T-helper 17 cell (primary cell): ENCODE measurements around the gene FAM83C. TPM values are rescaled to one million over a fixed set of nuclear protein-coding genes. Genes with fewer than 3 reads are reported as not detected.
A peak's percentile ranks its signal among the peaks of the same experiment; 100 is the strongest.
"Not testable (repeated sequence)": the region's sequence is repeated elsewhere in the genome, so short reads cannot be mapped to it uniquely, and the experiment has no call there.

Experiments used
- ATAC-seq: fragments of 150-1000 bp; cut with Tn5 transposase; 2 replicates; pipeline ENCODE4 v1.10.0; 2021; ENCODE audit warnings: mild to moderate bottlenecking, moderate library complexity
- DNase-seq, 3 donors: peaks; one replicate each; pipeline versions ENCODE4 v3.0.0 to v3.0.0-alpha.2; 2020 to 2021
- H3K9me3 ChIP-seq: one replicate; pipeline ENCODE4 v1.7.0; 2013; ENCODE audit warnings: low read length, mild to moderate bottlenecking; ENCODE audit not compliant: control insufficient read depth, poor library complexity, severe bottlenecking
- H3K27ac Mint-ChIP-seq: one replicate; pipeline ENCODE4 v1.8.0; 2022; ENCODE audit warnings: mild to moderate bottlenecking, moderate library complexity, mixed read lengths
- H3K27me3 Mint-ChIP-seq: one replicate; pipeline ENCODE4 v1.8.0; 2022; ENCODE audit warnings: mixed read lengths
- H3K36me3 Mint-ChIP-seq: one replicate; pipeline ENCODE4 v1.8.0; 2022; ENCODE audit warnings: low read depth, mixed read lengths
- H3K4me1 Mint-ChIP-seq: one replicate; pipeline ENCODE4 v1.8.0; 2022; ENCODE audit warnings: mild to moderate bottlenecking, mixed read lengths
- H3K4me3 Mint-ChIP-seq: one replicate; pipeline ENCODE4 v1.8.0; 2022; ENCODE audit warnings: mild to moderate bottlenecking, moderate library complexity, mixed read lengths
- total RNA-seq, 4 donors: library from RNA in 2 of 4; stranded (reverse) in 2 of 4; gene quantifications; one replicate each; pipeline ENCODE4 v1.2.3 and lab custom pipeline; 2022 to 2026

FAM83C gene
- total RNA-seq, 2 donors from 2014 or later: not detected

DNA sequence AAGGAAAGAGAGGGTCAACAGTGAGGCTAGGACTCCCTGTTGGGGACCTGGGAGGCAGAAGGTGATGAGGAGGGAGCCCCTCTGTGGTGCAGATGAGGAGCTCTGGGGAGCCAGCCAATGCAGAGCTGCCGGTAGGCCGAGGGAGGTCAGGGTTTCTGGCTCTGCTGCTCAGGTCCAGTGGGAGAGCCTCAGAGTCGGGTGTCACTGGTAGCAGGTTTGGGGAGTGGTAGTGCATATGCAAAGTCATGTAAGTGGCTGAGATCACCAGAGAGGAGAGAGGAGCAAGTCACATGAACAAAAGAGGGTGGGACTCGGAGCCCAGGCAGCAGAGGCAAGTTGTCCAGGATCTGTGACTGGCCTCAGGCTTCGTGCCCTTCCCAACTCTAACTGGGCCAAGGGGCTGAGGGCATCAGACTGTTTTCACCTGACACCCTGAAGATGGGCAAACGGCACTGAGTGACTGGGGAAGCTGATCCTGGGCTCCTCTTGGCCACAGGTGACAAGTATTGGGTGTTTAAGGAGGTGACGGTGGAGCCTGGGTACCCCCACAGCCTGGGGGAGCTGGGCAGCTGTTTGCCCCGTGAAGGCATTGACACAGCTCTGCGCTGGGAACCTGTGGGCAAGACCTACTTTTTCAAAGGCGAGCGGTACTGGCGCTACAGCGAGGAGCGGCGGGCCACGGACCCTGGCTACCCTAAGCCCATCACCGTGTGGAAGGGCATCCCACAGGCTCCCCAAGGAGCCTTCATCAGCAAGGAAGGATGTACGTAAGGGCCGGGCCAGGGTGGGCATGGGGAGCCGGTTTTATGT is 20.9 kb downstream of the FAM83C start:
- Mint-ChIP-seq H3K4me1 (peaks cover 22% of the 10 kb centered on the region), H3K36me3 (peaks cover 8% of the 10 kb centered on the region), H3K27me3 (no peaks in the 10 kb centered on the region), H3K4me3 (peak overlapping the region; percentile 7), H3K27ac (no peak overlapping the region)
- no peak for ATAC-seq
- H3K9me3 ChIP-seq: no peaks in the 10 kb centered on the region
- no peak for DNase-seq

- Mint-ChIP-seq H3K27ac (peak overlapping the region; percentile 37), H3K4me3 (no peak overlapping the region), H3K36me3 (peaks cover 8% of the 10 kb centered on the region), H3K27me3 (no peaks in the 10 kb centered on the region), H3K4me1 (peaks cover 22% of the 10 kb centered on the region)
- H3K9me3 ChIP-seq: no peaks in the 10 kb centered on the region
- DNase-seq: no peak
- no peak for ATAC-seq
Observed at GRCh38 chr20:35270021-35270902, 22.0 kb downstream of the FAM83C start.

GRCh38 chr20:35269055-35269781 is 23.0 kb downstream of the FAM83C start:
- H3K27me3 Mint-ChIP-seq: no peaks in the 10 kb centered on the region
- ATAC-seq (peak; percentile 73), DNase-seq (peak in 1 of 3 donors; percentile 23)
- H3K27ac Mint-ChIP-seq: peak overlapping the region; percentile 8
- H3K36me3 Mint-ChIP-seq: peaks cover 8% of the 10 kb centered on the region
- peaks cover 24% of the 10 kb centered on the region for H3K4me1 Mint-ChIP-seq
- H3K9me3 ChIP-seq: no peaks in the 10 kb centered on the region
- H3K4me3 Mint-ChIP-seq: no peak overlapping the region

- H3K27me3 Mint-ChIP-seq: no peaks in the 10 kb centered on the region
- H3K27ac Mint-ChIP-seq: peak overlapping the region; percentile 61
- no peaks in the 10 kb centered on the region for H3K9me3 ChIP-seq
- peaks cover 31% of the 10 kb centered on the region for H3K4me1 Mint-ChIP-seq
- no peak for DNase-seq
- H3K4me3 Mint-ChIP-seq: no peak overlapping the region
- peaks cover 15% of the 10 kb centered on the region for H3K36me3 Mint-ChIP-seq
- no peak for ATAC-seq
Observed at GRCh38 chr20:35267092-35267491, 25.1 kb downstream of the FAM83C start.

- H3K9me3 ChIP-seq: no peaks in the 10 kb centered on the region
- no peaks in the 10 kb centered on the region for H3K27me3 Mint-ChIP-seq
- no peak overlapping the region for H3K27ac Mint-ChIP-seq
- no peak overlapping the region for H3K4me3 Mint-ChIP-seq
- peaks cover 26% of the 10 kb centered on the region for H3K4me1 Mint-ChIP-seq
- DNase-seq: no peak
- peaks cover 10% of the 10 kb centered on the region for H3K36me3 Mint-ChIP-seq
- no peak for ATAC-seq
Observed at GRCh38 chr20:35264755-35265154, 27.5 kb downstream of the FAM83C start.

GRCh38 chr20:35263532-35264341 is 28.5 kb downstream of the FAM83C start:
- peak overlapping the region; percentile 86 for H3K27ac Mint-ChIP-seq

GRCh38 chr20:35262731-35263531 is 29.3 kb downstream of the FAM83C start:
- not testable (repeated sequence) for DNase-seq, H3K36me3 Mint-ChIP-seq, ATAC-seq

More at GRCh38 chr20:35263532-35264341, 28.5 kb downstream of the FAM83C start:
- DNase-seq (no peak), ATAC-seq (no peak)
- H3K9me3 ChIP-seq: no peaks in the 10 kb centered on the region
- H3K36me3 Mint-ChIP-seq: peaks cover 10% of the 10 kb centered on the region
- no peaks in the 10 kb centered on the region for H3K27me3 Mint-ChIP-seq
- H3K4me3 Mint-ChIP-seq: no peak overlapping the region
- H3K4me1 Mint-ChIP-seq: peaks cover 22% of the 10 kb centered on the region

DNA sequence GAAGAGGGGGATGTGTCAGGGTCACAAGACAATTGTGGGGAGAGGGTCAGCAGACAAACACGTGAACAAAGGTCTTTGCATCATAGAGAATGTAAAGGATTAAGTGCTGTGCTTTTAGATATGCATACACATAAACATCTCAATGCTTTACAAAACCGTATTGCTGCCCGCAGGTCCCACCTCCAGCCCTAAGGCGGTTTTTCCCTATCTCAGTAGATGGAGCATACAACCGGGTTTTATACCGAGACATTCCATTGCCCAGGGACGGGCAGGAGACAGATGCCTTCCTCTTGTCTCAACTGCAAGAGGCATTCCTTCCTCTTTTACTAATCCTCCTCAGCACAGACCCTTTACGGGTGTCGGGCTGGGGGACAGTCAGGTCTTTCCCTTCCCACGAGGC is 29.9 kb downstream of the FAM83C start:
- DNase-seq, H3K4me3 Mint-ChIP-seq, H3K27ac Mint-ChIP-seq, ATAC-seq, H3K36me3 Mint-ChIP-seq, H3K27me3 Mint-ChIP-seq, H3K9me3 ChIP-seq: not testable (repeated sequence)
- peaks cover 17% of the 10 kb centered on the region for H3K4me1 Mint-ChIP-seq

More at GRCh38 chr20:35262731-35263531, 29.3 kb downstream of the FAM83C start:
- H3K27me3 Mint-ChIP-seq, H3K4me3 Mint-ChIP-seq, H3K9me3 ChIP-seq: not testable (repeated sequence)
- peaks cover 20% of the 10 kb centered on the region for H3K4me1 Mint-ChIP-seq
- peak overlapping the region; percentile 86 for H3K27ac Mint-ChIP-seq

- no peak overlapping the region for H3K4me3 Mint-ChIP-seq
- DNase-seq: no peak
- no peak for ATAC-seq
- peaks cover 12% of the 10 kb centered on the region for H3K4me1 Mint-ChIP-seq
- H3K27ac Mint-ChIP-seq: no peak overlapping the region
- H3K27me3 Mint-ChIP-seq: no peaks in the 10 kb centered on the region
- H3K36me3 Mint-ChIP-seq: peaks cover 8% of the 10 kb centered on the region
- H3K9me3 ChIP-seq: no peaks in the 10 kb centered on the region
Observed at GRCh38 chr20:35260426-35260825, 31.8 kb downstream of the FAM83C start.

DNA sequence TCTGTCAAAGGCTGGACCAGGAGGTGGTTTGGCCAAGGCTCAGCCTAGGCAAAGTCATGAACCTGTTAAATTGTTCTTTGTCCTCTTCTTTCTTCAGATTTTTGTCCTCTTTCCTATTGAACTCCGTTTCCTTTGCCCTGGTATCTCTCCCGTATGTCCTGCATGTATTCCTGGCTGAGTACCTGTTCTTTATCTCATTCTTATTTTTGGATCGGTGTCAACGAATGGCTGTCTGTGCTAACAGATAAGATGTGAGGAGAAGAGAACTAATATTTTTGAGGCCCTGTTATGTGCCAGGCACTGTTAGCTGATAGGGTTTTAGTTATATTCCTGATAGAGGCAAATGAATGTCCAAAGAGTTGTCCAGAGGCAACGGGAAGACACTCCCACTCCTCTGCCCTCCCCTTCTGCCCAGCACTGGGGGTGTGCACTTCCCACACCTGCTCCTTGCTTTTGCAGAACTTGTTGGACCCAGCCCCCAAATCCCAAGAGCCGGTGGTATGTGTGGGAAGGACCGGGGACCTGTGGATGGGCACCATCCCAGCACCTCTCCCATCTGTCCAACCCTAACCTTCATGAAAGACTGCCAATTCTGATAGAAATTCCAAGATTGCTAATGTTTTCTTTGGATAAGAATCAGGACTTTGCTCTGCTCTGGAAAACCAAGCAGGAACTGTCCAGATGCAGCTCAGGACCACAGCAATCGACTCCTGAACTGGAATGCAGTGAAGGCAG is 34.9 kb downstream of the FAM83C start:
- DNase-seq: no peak
- Mint-ChIP-seq H3K27ac (peak overlapping the region; percentile 21), H3K36me3 (no peaks in the 10 kb centered on the region), H3K4me1 (peaks cover 4% of the 10 kb centered on the region), H3K27me3 (no peaks in the 10 kb centered on the region), H3K4me3 (no peak overlapping the region)
- ATAC-seq: no peak
- no peaks in the 10 kb centered on the region for H3K9me3 ChIP-seq

DNA sequence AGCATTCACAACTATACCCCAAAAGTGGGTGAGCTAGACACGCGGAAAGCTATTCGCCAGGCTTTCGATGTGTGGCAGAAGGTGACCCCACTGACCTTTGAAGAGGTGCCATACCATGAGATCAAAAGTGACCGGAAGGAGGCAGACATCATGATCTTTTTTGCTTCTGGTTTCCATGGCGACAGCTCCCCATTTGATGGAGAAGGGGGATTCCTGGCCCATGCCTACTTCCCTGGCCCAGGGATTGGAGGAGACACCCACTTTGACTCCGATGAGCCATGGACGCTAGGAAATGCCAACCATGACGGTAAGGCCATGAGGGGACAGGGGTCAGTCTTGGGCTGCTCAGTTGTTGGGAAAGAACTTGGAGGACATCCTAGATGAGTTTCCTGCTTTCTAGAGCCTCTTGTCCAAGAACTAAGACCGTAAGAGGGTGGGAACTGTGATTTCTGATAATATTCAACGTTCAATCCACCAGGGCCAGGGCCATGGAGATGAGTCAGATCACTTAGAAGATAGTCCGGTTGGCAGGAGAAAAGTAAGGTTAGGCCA is 37.7 kb downstream of the FAM83C start:
- peak overlapping the region; percentile 97 for H3K27ac Mint-ChIP-seq
- H3K4me3 Mint-ChIP-seq: no peak overlapping the region

More for the DNA sequence above, 37.7 kb downstream of the FAM83C start:
- no peaks in the 10 kb centered on the region for H3K27me3 Mint-ChIP-seq
- H3K4me1 Mint-ChIP-seq: peaks cover 12% of the 10 kb centered on the region
- ATAC-seq: no peak
- DNase-seq: no peak
- no peaks in the 10 kb centered on the region for H3K36me3 Mint-ChIP-seq
- H3K9me3 ChIP-seq: no peaks in the 10 kb centered on the region
